HG03442 (cell line): ENCODE results near the gene PLD3.

Experiments
- ATAC-seq: cut with Tn5 transposase; IDR thresholded peaks from one replicate; pipeline ENCODE4 v1.9.1; 2021; ENCODE audit warnings: mild to moderate bottlenecking, moderate library complexity; ENCODE audit not compliant: unreplicated experiment

Gene PLD3

GRCh38 chr19:40348125-40348913, at the start of gene PLD3, which contains the start of gene C19orf47:
TSS of gene PLD3 (plus strand) at chr19:40348695. CDS start at chr19:40366484, 17,789 bp downstream.
TSS of gene C19orf47 (minus strand) at chr19:40348397. CDS start at chr19:40341857, 6,540 bp downstream.
- ATAC-seq: peak; percentile 90

- ATAC-seq: no peak
These were observed 47.8 kb upstream of the PLD3 start for GRCh38 chr19:40300668-40301067.

- no peak for ATAC-seq
These were observed 46.1 kb upstream of the PLD3 start for GRCh38 chr19:40302224-40303011.

- no peak for ATAC-seq
These were observed 44.7 kb upstream of the PLD3 start for GRCh38 chr19:40303765-40304164.

- ATAC-seq: no peak
These were observed 44.2 kb upstream of the PLD3 start for GRCh38 chr19:40304306-40304705.

GRCh38 chr19:40305403-40305802, 43.1 kb upstream of the PLD3 start:
- no peak for ATAC-seq

GRCh38 chr19:40309666-40310065, 38.8 kb upstream of the PLD3 start:
- no peak for ATAC-seq

- ATAC-seq: no peak
These were observed 36.0 kb upstream of the PLD3 start for GRCh38 chr19:40312533-40312932.

GRCh38 chr19:40313229-40313983, 35.1 kb upstream of the PLD3 start:
- no peak for ATAC-seq

- no peak for ATAC-seq
These were observed 33.8 kb upstream of the PLD3 start for GRCh38 chr19:40314656-40315055.

GRCh38 chr19:40315812-40316470, 32.6 kb upstream of the PLD3 start:
- no peak for ATAC-seq

- no peak for ATAC-seq
These were observed 31.2 kb upstream of the PLD3 start for GRCh38 chr19:40317338-40317737.

- no peak for ATAC-seq
These were observed 27.9 kb upstream of the PLD3 start for GRCh38 chr19:40320558-40320935.

GRCh38 chr19:40321076-40321475, 27.4 kb upstream of the PLD3 start:
- no peak for ATAC-seq

- no peak for ATAC-seq
These were observed 26.8 kb upstream of the PLD3 start for GRCh38 chr19:40321566-40322270.

- no peak for ATAC-seq
These were observed 26.3 kb upstream of the PLD3 start for GRCh38 chr19:40322271-40322610.

GRCh38 chr19:40322951-40323615, 25.4 kb upstream of the PLD3 start:
- no peak for ATAC-seq

GRCh38 chr19:40323705-40324104, 24.8 kb upstream of the PLD3 start:
- ATAC-seq: no peak

GRCh38 chr19:40326201-40326600, 22.3 kb upstream of the PLD3 start:
- no peak for ATAC-seq

- ATAC-seq: no peak
These were observed 17.4 kb upstream of the PLD3 start for GRCh38 chr19:40331052-40331451.
